H1 (cell line): ENCODE results near the gene AEBP1. TPM values are rescaled to one million over a fixed set of nuclear protein-coding genes. Genes with fewer than 3 reads are reported as not detected.

Experiments used
- CTCF ChIA-PET: fragments of 300-600 bp; sonication (Branson Sonifier 250); formaldehyde crosslinking; loops from one replicate; lab custom pipeline; 2021; ENCODE audit not compliant: partially characterized antibody; lab: Charles Lee
- POLR2A ChIA-PET: fragments of 300-600 bp; sonication (Branson Sonifier 250); formaldehyde crosslinking; loops from one replicate; lab custom pipeline; 2021; ENCODE audit warnings: inconsistent platforms; ENCODE audit not compliant: partially characterized antibody; lab: Charles Lee
- DNase-seq, 2 experiments: peaks; one replicate each; pipeline versions ENCODE4 v3.0.0 to v3.0.0-alpha.2; 2010 to 2022; ENCODE audit warnings: low spot score in 2 of 2, low read depth in 1 of 2, mixed read lengths in 1 of 2
- FAIRE-seq: peaks from 2 replicates; lab custom pipeline; 2011; peaks lifted over from hg19 to GRCh38; lab: Jason Lieb, UNC
- H2AFZ ChIP-seq: 2 replicates; pipeline ENCODE4 v1.8.1; 2012; ENCODE audit warnings: low read length, inconsistent platforms
- H2AK5ac ChIP-seq: 2 replicates; pipeline ENCODE4 v1.6.1; 2013; ENCODE audit warnings: low read depth, low read length
- H2BK120ac ChIP-seq: replicated peaks from 2 replicates; pipeline ENCODE3; 2013; ENCODE audit warnings: low read depth, low read length, inconsistent platforms
- H2BK12ac ChIP-seq: 2 replicates; pipeline ENCODE4 v1.6.1; 2013; ENCODE audit warnings: low read depth, low read length
- H2BK15ac ChIP-seq: 2 replicates; pipeline ENCODE4 v1.6.1; 2013; ENCODE audit warnings: low read length
- H2BK20ac ChIP-seq: 2 replicates; pipeline ENCODE4 v1.6.1; 2013; ENCODE audit warnings: low read length
- H2BK5ac ChIP-seq: 2 replicates; pipeline ENCODE4 v1.6.1; 2013; ENCODE audit warnings: low read depth, low read length
- H3K14ac ChIP-seq: 2 replicates; pipeline ENCODE4 v1.6.1; 2013; ENCODE audit warnings: inconsistent platforms; ENCODE audit not compliant: insufficient read length
- H3K18ac ChIP-seq: 2 replicates; pipeline ENCODE4 v1.6.1; 2013; ENCODE audit warnings: low read length; ENCODE audit errors: extremely low read depth
- H3K23ac ChIP-seq: 2 replicates; pipeline ENCODE4 v1.6.1; 2013; ENCODE audit warnings: inconsistent platforms; ENCODE audit not compliant: insufficient read length
- H3K23me2 ChIP-seq: 2 replicates; pipeline ENCODE4 v1.6.1; 2013; ENCODE audit warnings: low read depth, low read length
- H3K27ac ChIP-seq: 2 replicates; pipeline ENCODE4 v1.6.1; 2011; ENCODE audit warnings: low read depth, low read length, inconsistent platforms
- H3K27me3 ChIP-seq, 4 experiments: replicated peaks in 1 of 4; 1 replicate in 1 of 4; 2 replicates in 3 of 4; pipeline versions ENCODE4 v1.6.1 to v1.8.1; 2011 to 2013; ENCODE audit warnings: low read length in 3 of 4, mild to moderate bottlenecking in 3 of 4, inconsistent platforms in 2 of 4, mixed read lengths in 2 of 4, moderate library complexity in 1 of 4; ENCODE audit not compliant: control insufficient read depth in 3 of 4, insufficient read depth in 3 of 4; ENCODE audit errors: extremely low read depth in 1 of 4
- H3K36me3 ChIP-seq, 4 experiments: 2 replicates each; pipeline versions ENCODE4 v1.6.1 to v1.8.1; 2011 to 2013; ENCODE audit warnings: mild to moderate bottlenecking in 4 of 4, low read length in 3 of 4, moderate library complexity in 2 of 4, control low read depth in 1 of 4, inconsistent platforms in 1 of 4; ENCODE audit not compliant: insufficient read depth in 4 of 4, control insufficient read depth in 2 of 4
- H3K4ac ChIP-seq: replicated peaks from 2 replicates; pipeline ENCODE3; 2013; ENCODE audit warnings: low read length, low read depth, mixed read lengths, inconsistent platforms; ENCODE audit not compliant: insufficient read length
- H3K4me1 ChIP-seq, 4 experiments: replicated peaks in 1 of 4; 1 replicate in 1 of 4; 2 replicates in 3 of 4; pipeline versions ENCODE4 v1.6.1 to v1.8.1; 2011 to 2013; ENCODE audit warnings: low read length in 3 of 4, inconsistent platforms in 2 of 4, mixed read lengths in 1 of 4; ENCODE audit not compliant: insufficient read depth in 4 of 4, control insufficient read depth in 3 of 4
- H3K4me2 ChIP-seq, 2 experiments: 2 replicates each; pipeline versions ENCODE4 v1.6.1 to v1.8.1; 2011 to 2013; ENCODE audit warnings: low read depth in 2 of 2, low read length in 2 of 2, control low read depth in 1 of 2, inconsistent platforms in 1 of 2, mild to moderate bottlenecking in 1 of 2; ENCODE audit not compliant: insufficient read depth in 1 of 2
- H3K4me3 ChIP-seq, 4 experiments: fragments of 200-600, 300-600 bp in 1 of 4; sonication (generic), shearing (Covaris generic), sonication (Bioruptor Twin) in 1 of 4; 2 replicates each; pipeline versions ENCODE4 v1.5.1 to v1.8.1; 2011 to 2016; ENCODE audit warnings: low read length in 4 of 4, low read depth in 3 of 4, control low read depth in 2 of 4, inconsistent platforms in 2 of 4, mild to moderate bottlenecking in 2 of 4, mixed read lengths in 1 of 4, moderate library complexity in 1 of 4; ENCODE audit not compliant: insufficient read depth in 2 of 4; ENCODE audit errors: extremely low read depth in 1 of 4
- H3K56ac ChIP-seq: replicated peaks from 2 replicates; pipeline ENCODE3; 2013; ENCODE audit warnings: low read depth, mild to moderate bottlenecking, mixed read lengths, low read length, inconsistent platforms; ENCODE audit not compliant: insufficient read length
- H3K79me1 ChIP-seq: 2 replicates; pipeline ENCODE4 v1.6.1; 2013; ENCODE audit warnings: low read depth, low read length, control low read depth
- H3K79me2 ChIP-seq, 2 experiments: 2 replicates each; pipeline versions ENCODE4 v1.6.1 to v1.8.1; 2012 to 2013; ENCODE audit warnings: low read length in 2 of 2, mild to moderate bottlenecking in 2 of 2, inconsistent platforms in 1 of 2; ENCODE audit not compliant: insufficient read depth in 2 of 2, control insufficient read depth in 1 of 2
- H3K9ac ChIP-seq, 4 experiments: replicated peaks in 1 of 4; 1 replicate in 1 of 4; 2 replicates in 3 of 4; pipeline versions ENCODE4 v1.6.1 to v1.8.1; 2011 to 2013; ENCODE audit warnings: low read depth in 3 of 4, low read length in 3 of 4, control low read depth in 2 of 4, mild to moderate bottlenecking in 2 of 4, moderate library complexity in 2 of 4, inconsistent platforms in 1 of 4; ENCODE audit errors: extremely low read depth in 1 of 4
- H3K9me3 ChIP-seq, 2 experiments: 2 replicates each; pipeline versions ENCODE4 v1.6.1 to v1.8.1; 2012 to 2013; ENCODE audit warnings: mild to moderate bottlenecking in 2 of 2, moderate library complexity in 2 of 2, control low read depth in 1 of 2, inconsistent platforms in 1 of 2, low read depth in 1 of 2, low read length in 1 of 2, mixed read lengths in 1 of 2; ENCODE audit not compliant: insufficient read depth in 2 of 2
- H4K20me1 ChIP-seq, 2 experiments: replicated peaks in 1 of 2; 2 replicates each; pipeline versions ENCODE3 to v1.8.1; 2011 to 2013; ENCODE audit warnings: inconsistent platforms in 2 of 2, low read length in 2 of 2, mild to moderate bottlenecking in 1 of 2; ENCODE audit not compliant: insufficient read depth in 2 of 2, control insufficient read depth in 1 of 2
- H4K5ac ChIP-seq: 2 replicates; pipeline ENCODE4 v1.6.1; 2013; ENCODE audit warnings: low read length, low read depth, mixed read lengths, inconsistent platforms; ENCODE audit not compliant: insufficient read length
- H4K8ac ChIP-seq: 2 replicates; pipeline ENCODE4 v1.8.0; 2013; ENCODE audit warnings: mild to moderate bottlenecking, moderate library complexity, low read length, inconsistent platforms; ENCODE audit not compliant: insufficient read depth; ENCODE audit errors: extremely low read depth
- H4K91ac ChIP-seq: replicated peaks from 2 replicates; pipeline ENCODE3; 2013; ENCODE audit warnings: low read length, mixed read lengths, inconsistent platforms; ENCODE audit not compliant: insufficient read length
- POLR2A ChIP-seq, 2 experiments: IDR thresholded peaks; 1 replicate in 1 of 2; 2 replicates in 1 of 2; pipeline ENCODE4 v1.6.1; 2011; ENCODE audit warnings: low read depth in 2 of 2, low read length in 2 of 2, mild to moderate bottlenecking in 2 of 2; ENCODE audit errors: control extremely low read depth in 1 of 2
- SRF ChIP-seq: IDR thresholded peaks from 2 replicates; pipeline ENCODE4 v1.6.1; 2011; ENCODE audit warnings: mild to moderate bottlenecking, low read depth, low read length, moderate library complexity
- WGBS, 2 experiments: shearing (Covaris generic) in 1 of 2; methylation state at CpG; one replicate each; pipeline versions ENCODE4 v1.1.6 to v1.1.7; 2013 to 2015; ENCODE audit warnings: low lambda C conversion rate in 2 of 2, mixed read lengths in 2 of 2, inconsistent platforms in 1 of 2, low coverage in 1 of 2, missing lambda C conversion rate in 1 of 2; ENCODE audit not compliant: insufficient replicate concordance in 2 of 2, insufficient coverage in 1 of 2, insufficient read length in 1 of 2; ENCODE audit errors: extremely low coverage in 1 of 2, missing lambda C conversion rate in 1 of 2; 5-methylcytosine and 5-hydroxymethylcytosine counted together
- polyA plus RNA-seq, 7 experiments: library from polyadenylated mRNA; depleted of rRNA in 3 of 7; stranded (reverse) in 5 of 7; unstranded in 2 of 7; fragments of >200 nt in 5 of 7; fragments of 200-250 nt in 2 of 7; gene quantifications; 1 replicate in 5 of 7; 2 replicates in 1 of 7; 4 replicates in 1 of 7; pipeline versions ENCODE4 v1.2.1 to v1.2.3, GENCODE V29; 2011 to 2013; ENCODE audit warnings: missing spikeins in 2 of 7, mixed read lengths in 2 of 7
- total RNA-seq: library from RNA; stranded (reverse); fragmentation: NEBNext Ultra II Directional; extraction: Animal tissue kit (Norgen Biotek cat#: 25700); gene quantifications from 2 replicates; pipeline ENCODE4 v1.2.1, GENCODE V29; 2021

The AEBP1 gene
- total and polyA plus RNA-seq, 2 of the 8 experiments (the other 6 are each of a cell fraction or from before 2014, with no cell fraction given): 10.4 to 41.2 TPM

DNA sequence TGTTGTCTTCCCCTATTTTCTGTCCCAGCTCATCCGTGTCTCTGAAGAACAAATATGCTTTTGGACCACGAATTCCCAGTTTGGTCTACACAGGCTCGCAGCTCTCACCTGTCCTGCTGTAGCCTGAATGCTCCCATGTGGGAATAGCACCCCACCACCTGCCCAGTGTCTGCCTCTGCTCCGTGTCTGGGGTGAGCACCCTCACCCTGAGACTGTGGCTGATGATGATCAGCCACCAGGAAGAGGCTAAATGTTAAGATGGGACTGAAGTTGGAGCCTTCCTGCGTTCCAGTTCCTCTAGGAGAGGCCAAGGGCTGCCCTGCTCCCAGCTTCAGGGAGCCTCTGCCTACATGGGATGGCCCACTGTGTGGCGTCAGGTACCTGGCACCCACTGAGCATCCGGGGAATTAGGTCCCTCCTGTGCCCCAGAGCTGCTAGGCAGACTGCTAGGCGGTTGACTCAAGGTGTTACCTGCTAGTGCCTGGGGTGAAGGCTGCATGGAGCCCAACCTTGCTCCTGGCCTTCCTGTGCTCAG, 42.4 kb upstream of the AEBP1 start:
- Histone ChIP-seq H3K23ac (no peak overlapping the region), H4K5ac (no peak overlapping the region), H2AK5ac (no peak overlapping the region), H3K18ac (no peak overlapping the region), H2BK20ac (no peak overlapping the region), H3K79me1 (no peaks in the 10 kb centered on the region), H3K4ac (no peak overlapping the region), H2BK12ac (no peak overlapping the region), H3K14ac (no peak overlapping the region), H3K23me2 (no peaks in the 10 kb centered on the region), H3K9me3 (no peaks in the 10 kb centered on the region), H3K36me3 (peaks cover 4 to 31% (median 27%) of the 10 kb centered on the region in 4 experiments), H3K27me3 (no peaks in the 10 kb centered on the region), H4K8ac (no peak overlapping the region), H2BK15ac (no peak overlapping the region), H4K20me1 (peaks cover 5 to 14% of the 10 kb centered on the region in 2 experiments), H3K4me1 (peaks cover 9 to 30% (median 25%) of the 10 kb centered on the region in 4 experiments), H3K56ac (no peak overlapping the region), H3K4me3 (no peak overlapping the region), H3K27ac (no peak overlapping the region), H3K79me2 (no peaks in the 10 kb centered on the region), H3K9ac (no peak overlapping the region), H2AFZ (no peak overlapping the region), H2BK5ac (no peak overlapping the region), H3K4me2 (no peak overlapping the region), H4K91ac (no peak overlapping the region), H2BK120ac (no peak overlapping the region)
- 82% methylated on average over 8 of the region's 8 CpGs; no CpG with 5 or more reads in 1 of the 2 experiments for WGBS, 2 experiments
- TF ChIP-seq SRF (no peak), POLR2A (IDR thresholded peaks at IDR 0.05; ENCODE audit: control extremely low read depth in 1 of 2, low read depth in 2 of 2, low read length in 2 of 2) (0 out of 3 replicates have a peak, but pooled peaks of 1 of the 2 experiments have one; percentile 14)
- FAIRE-seq (no peak), DNase-seq (no peak)
- CTCF ChIA-PET: interaction anchor here (1.4 to 2.0 kb wide), 2 partner anchors 9 to 11 kb away, joined by 3 to 5 read pairs; no protein-coding TSS in a partner anchor
- POLR2A ChIA-PET: interaction anchor here (1.0 to 7.1 kb wide), 5 partner anchors 10 to 17 kb away, joined by 3 to 48 read pairs (median 4); partner anchors contain the start of gene DBNL
